ENCODE results near the gene ATP1B4. TPM values are rescaled to one million over a fixed set of nuclear protein-coding genes. Genes with fewer than 3 reads are reported as not detected.

Gene ATP1B4
- total and polyA plus RNA-seq, 2 of the 8 experiments (the other 6 are each of a cell fraction or from before 2014, with no cell fraction given): not detected

- H2BK12ac ChIP-seq (ENCODE audit: low read depth, low read length): no peak overlapping the region
- WGBS, 2 experiments (ENCODE audit: extremely low coverage in 1 of 2, insufficient coverage in 1 of 2, insufficient read length in 1 of 2, insufficient replicate concordance in 2 of 2, low coverage in 1 of 2, low lambda C conversion rate in 2 of 2, missing lambda C conversion rate in 1 of 2): 80% methylated on average over 1 of the region's 1 CpG; no CpG with 5 or more reads in 1 of the 2 experiments
- H2BK120ac ChIP-seq (replicated peaks; ENCODE audit: low read depth, low read length): no peak overlapping the region
- H2BK15ac ChIP-seq (ENCODE audit: low read length): no peak overlapping the region
- H3K4me3 ChIP-seq (ENCODE audit: extremely low read depth in 1 of 4, insufficient read depth in 2 of 4, low read depth in 3 of 4, low read length in 4 of 4): no peak overlapping the region
- ChIA-PET CTCF (ENCODE audit: partially characterized antibody) (interaction anchor here (0.7 to 2.8 kb wide), 10 partner anchors 8 to 99 kb away, joined by 3 to 15 read pairs (median 4); no protein-coding TSS in a partner anchor), POLR2A (ENCODE audit: partially characterized antibody) (interaction anchor here (1.4 kb wide), 1 partner anchor 103 kb away, joined by 3 read pairs; no protein-coding TSS in a partner anchor)
- no peak overlapping the region for H3K23ac ChIP-seq (ENCODE audit: insufficient read length)
- no peak overlapping the region for H3K27ac ChIP-seq (ENCODE audit: low read depth, low read length)
- no peak for FAIRE-seq
- no peaks in the 10 kb centered on the region for H3K23me2 ChIP-seq (ENCODE audit: low read depth, low read length)
- no peak overlapping the region for H4K91ac ChIP-seq (replicated peaks; ENCODE audit: insufficient read length, low read length)
- no peak overlapping the region for H2AFZ ChIP-seq (ENCODE audit: low read length)
- H3K56ac ChIP-seq (replicated peaks; ENCODE audit: insufficient read length, low read depth, low read length): no peak overlapping the region
- no peaks in the 10 kb centered on the region for H3K79me1 ChIP-seq (ENCODE audit: low read depth, low read length)
- no peak overlapping the region for H4K5ac ChIP-seq (ENCODE audit: insufficient read length, low read depth, low read length)
- H2AK5ac ChIP-seq (ENCODE audit: low read depth, low read length): no peak overlapping the region
- no peaks in the 10 kb centered on the region for H4K20me1 ChIP-seq (replicated peaks in 1 of 2; ENCODE audit: control insufficient read depth in 1 of 2, insufficient read depth in 2 of 2, low read length in 2 of 2)
- H3K27me3 ChIP-seq (replicated peaks in 1 of 4; ENCODE audit: control insufficient read depth in 3 of 4, extremely low read depth in 1 of 4, insufficient read depth in 3 of 4, low read length in 3 of 4): no peaks in the 10 kb centered on the region
- H3K4ac ChIP-seq (replicated peaks; ENCODE audit: insufficient read length, low read depth, low read length): no peak overlapping the region
- H2BK5ac ChIP-seq (ENCODE audit: low read depth, low read length): no peak overlapping the region
- no peak overlapping the region for H3K18ac ChIP-seq (ENCODE audit: extremely low read depth, low read length)
- no peaks in the 10 kb centered on the region for H3K79me2 ChIP-seq (ENCODE audit: control insufficient read depth in 1 of 2, insufficient read depth in 2 of 2, low read length in 2 of 2)
- H2BK20ac ChIP-seq (ENCODE audit: low read length): no peak overlapping the region
- H3K9ac ChIP-seq (replicated peaks in 1 of 4; ENCODE audit: extremely low read depth in 1 of 4, low read depth in 3 of 4, low read length in 3 of 4): no peak overlapping the region
- H3K9me3 ChIP-seq (ENCODE audit: insufficient read depth in 2 of 2, low read depth in 1 of 2, low read length in 1 of 2): no peaks in the 10 kb centered on the region
- no peak overlapping the region for H3K4me2 ChIP-seq (ENCODE audit: insufficient read depth in 1 of 2, low read depth in 2 of 2, low read length in 2 of 2)
- no peaks in the 10 kb centered on the region for H3K4me1 ChIP-seq (replicated peaks in 1 of 4; ENCODE audit: control insufficient read depth in 3 of 4, insufficient read depth in 4 of 4, low read length in 3 of 4)
- no peak overlapping the region for H4K8ac ChIP-seq (ENCODE audit: extremely low read depth, insufficient read depth, low read length)
- H3K14ac ChIP-seq (ENCODE audit: insufficient read length): no peak overlapping the region
- no peaks in the 10 kb centered on the region for H3K36me3 ChIP-seq (ENCODE audit: control insufficient read depth in 2 of 4, insufficient read depth in 4 of 4, low read length in 3 of 4)
- no peak for DNase-seq (ENCODE audit: low read depth in 1 of 2, low spot score in 2 of 2)
- TF ChIP-seq E2F6 (IDR thresholded peaks at IDR 0.05): no peak
- no peak for TF ChIP-seq TEAD4 (IDR thresholded peaks at IDR 0.05; ENCODE audit: low read depth, low read length)
- no peak for TF ChIP-seq BRCA1 (IDR thresholded peaks at IDR 0.05; ENCODE audit: low read depth, low read length)
- no peak for TF ChIP-seq EGR1 (IDR thresholded peaks at IDR 0.05; ENCODE audit: borderline replicate concordance, low read depth, low read length)
- TF ChIP-seq MAX (IDR thresholded peaks at IDR 0.05): no peak
- TF ChIP-seq ATF3 (IDR thresholded peaks at IDR 0.05; ENCODE audit: insufficient read depth, low read depth, low read length): no peak
- no peak for TF ChIP-seq ZNF274 (IDR thresholded peaks at IDR 0.05; ENCODE audit: borderline replicate concordance, extremely low read depth, low read length)
- TF ChIP-seq NRF1 (IDR thresholded peaks at IDR 0.05; ENCODE audit: low read depth, low read length): no peak
- no peak for TF ChIP-seq CTCF (IDR thresholded peaks at IDR 0.05; ENCODE audit: control extremely low read depth in 1 of 3, insufficient read depth in 1 of 3, low read depth in 1 of 3, low read length in 3 of 3)
- TF ChIP-seq TBP (IDR thresholded peaks at IDR 0.05; ENCODE audit: low read depth, low read length): no peak
Measured at GRCh38 chrX:120365968-120366367, 4.1 kb downstream of the ATP1B4 start.
